ENCODE measurements around the gene MAN2A2.

- no peak for TF ChIP-seq BHLHE40 (IDR thresholded peaks at IDR 0.05; ENCODE audit: borderline replicate concordance)
- TF ChIP-seq SP1 (IDR thresholded peaks at IDR 0.05): no peak
- TF ChIP-seq FOXM1 (IDR thresholded peaks at IDR 0.05; ENCODE audit: borderline replicate concordance): no peak
- no peak for TF ChIP-seq ELF4 (IDR thresholded peaks at IDR 0.05)
- no peak for TF ChIP-seq TARDBP (IDR thresholded peaks at IDR 0.05)
- no peak for TF ChIP-seq LEF1 (IDR thresholded peaks at IDR 0.05; ENCODE audit: borderline replicate concordance)
- no peak for TF ChIP-seq FOXK2 (IDR thresholded peaks at IDR 0.05)
Observed at GRCh38 chr15:90901175-90902039, 1.7 kb upstream of the MAN2A2 start.

Measured in HEK293T (cell line).